Ovary (tissue), 3 donors: ENCODE data around the gene LMOD2.

Experiments used
- POLR2A ChIP-seq: fragments of 450-650 bp; IDR thresholded peaks from one replicate; pipeline ENCODE4 v1.6.1; 2017; ENCODE audit warnings: antibody characterized with exemption, mild to moderate bottlenecking, moderate library complexity
- TF ChIP-seq, protein P1 (sequence below), 3 donors: fragments of 450-650 bp in 2 of 3; fragments of 200-600 bp in 1 of 3; IDR thresholded peaks; one replicate each; pipeline versions ENCODE4 v1.5.1 to v1.8.0; 2016 to 2022; ENCODE audit warnings: antibody characterized with exemption in 3 of 3, mild to moderate bottlenecking in 1 of 3
- donor health status: DM: no; HTN: no; CAD: no.

DNA sequence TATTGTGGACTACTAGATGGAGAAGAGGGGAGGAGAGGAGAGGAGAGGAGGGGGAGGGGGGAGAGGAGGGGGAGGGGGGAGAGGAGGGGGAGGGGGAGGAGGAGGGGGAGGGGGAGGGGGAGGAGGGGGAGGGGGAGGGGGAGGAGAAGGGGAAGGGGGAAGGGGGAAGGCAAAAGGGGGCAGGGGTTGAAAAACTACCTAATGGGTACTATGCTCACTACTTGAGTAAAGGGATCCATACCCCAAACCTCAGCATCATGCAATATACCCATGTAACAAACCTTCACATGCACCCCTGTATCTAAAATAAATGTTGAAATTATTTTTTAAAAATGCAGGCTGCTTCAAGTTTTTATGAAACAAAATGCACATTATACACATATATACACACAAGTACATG, 15.1 kb upstream of the LMOD2 start:
- TF ChIP-seq POLR2A: no peak
- TF ChIP-seq, protein P1, sequence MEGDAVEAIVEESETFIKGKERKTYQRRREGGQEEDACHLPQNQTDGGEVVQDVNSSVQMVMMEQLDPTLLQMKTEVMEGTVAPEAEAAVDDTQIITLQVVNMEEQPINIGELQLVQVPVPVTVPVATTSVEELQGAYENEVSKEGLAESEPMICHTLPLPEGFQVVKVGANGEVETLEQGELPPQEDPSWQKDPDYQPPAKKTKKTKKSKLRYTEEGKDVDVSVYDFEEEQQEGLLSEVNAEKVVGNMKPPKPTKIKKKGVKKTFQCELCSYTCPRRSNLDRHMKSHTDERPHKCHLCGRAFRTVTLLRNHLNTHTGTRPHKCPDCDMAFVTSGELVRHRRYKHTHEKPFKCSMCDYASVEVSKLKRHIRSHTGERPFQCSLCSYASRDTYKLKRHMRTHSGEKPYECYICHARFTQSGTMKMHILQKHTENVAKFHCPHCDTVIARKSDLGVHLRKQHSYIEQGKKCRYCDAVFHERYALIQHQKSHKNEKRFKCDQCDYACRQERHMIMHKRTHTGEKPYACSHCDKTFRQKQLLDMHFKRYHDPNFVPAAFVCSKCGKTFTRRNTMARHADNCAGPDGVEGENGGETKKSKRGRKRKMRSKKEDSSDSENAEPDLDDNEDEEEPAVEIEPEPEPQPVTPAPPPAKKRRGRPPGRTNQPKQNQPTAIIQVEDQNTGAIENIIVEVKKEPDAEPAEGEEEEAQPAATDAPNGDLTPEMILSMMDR (IDR thresholded peaks at IDR 0.05): no peak
